BE2C (cell line): ENCODE results near the gene CMTM7.

Experiments
- DNase-seq: peaks from one replicate; pipeline ENCODE4 v3.0.0-alpha.2; 2020
- H3K27me3 ChIP-seq: fragments of 250-450 bp; sonication (Bioruptor Pico); 2 replicates; pipeline ENCODE4 v1.5.1; 2020; ENCODE audit warnings: mild to moderate bottlenecking
- H3K36me3 ChIP-seq: fragments of 250-450 bp; sonication (Bioruptor Pico); 2 replicates; pipeline ENCODE4 v1.5.1; 2020; ENCODE audit warnings: mild to moderate bottlenecking
- H3K4me1 ChIP-seq: fragments of 250-450 bp; sonication (Bioruptor Pico); 2 replicates; pipeline ENCODE4 v1.5.1; 2020
- H3K4me3 ChIP-seq: 2 replicates; pipeline ENCODE4 v1.5.1; 2011; ENCODE audit warnings: low read depth, low read length
- H3K9me3 ChIP-seq: fragments of 250-450 bp; sonication (Bioruptor Pico); 2 replicates; pipeline ENCODE4 v1.5.1; 2020
- CTCF ChIP-seq: IDR thresholded peaks from 2 replicates; pipeline ENCODE4 v1.5.1; 2012; ENCODE audit warnings: mild to moderate bottlenecking, low read depth, low read length

The CMTM7 gene

GRCh38 chr3:32371461-32372212 is 20.0 kb upstream of the CMTM7 start:
- Histone ChIP-seq H3K36me3 (no peaks in the 10 kb centered on the region), H3K9me3 (no peaks in the 10 kb centered on the region), H3K4me1 (no peaks in the 10 kb centered on the region), H3K27me3 (no peaks in the 10 kb centered on the region), H3K4me3 (no peak overlapping the region)
- no peak for DNase-seq
- no peak for TF ChIP-seq CTCF

GRCh38 chr3:32372213-32372490 is 19.5 kb upstream of the CMTM7 start:
- TF ChIP-seq CTCF, result no peak
- DNase-seq, result no peak
- H3K4me3 ChIP-seq, result no peak overlapping the region

GRCh38 chr3:32373276-32373675 is 18.4 kb upstream of the CMTM7 start:
- no peak overlapping the region for H3K4me3 ChIP-seq
- no peaks in the 10 kb centered on the region for H3K4me1 ChIP-seq
- no peaks in the 10 kb centered on the region for H3K36me3 ChIP-seq
- TF ChIP-seq CTCF, result no peak
- no peaks in the 10 kb centered on the region for H3K27me3 ChIP-seq
- no peak for DNase-seq
- H3K9me3 ChIP-seq, result no peaks in the 10 kb centered on the region

More at GRCh38 chr3:32372213-32372490, 19.5 kb upstream of the CMTM7 start:
- Histone ChIP-seq H3K36me3 (no peaks in the 10 kb centered on the region), H3K4me1 (no peaks in the 10 kb centered on the region), H3K27me3 (no peaks in the 10 kb centered on the region), H3K9me3 (no peaks in the 10 kb centered on the region)

GRCh38 chr3:32373844-32374243 is 17.8 kb upstream of the CMTM7 start:
- no peak for TF ChIP-seq CTCF
- peak; percentile 13 for DNase-seq
- H3K36me3 ChIP-seq, result no peaks in the 10 kb centered on the region
- no peaks in the 10 kb centered on the region for H3K9me3 ChIP-seq
- H3K4me3 ChIP-seq, result no peak overlapping the region
- H3K27me3 ChIP-seq, result no peaks in the 10 kb centered on the region
- no peaks in the 10 kb centered on the region for H3K4me1 ChIP-seq

- TF ChIP-seq CTCF, result peak; percentile 56
- Histone ChIP-seq H3K36me3 (no peaks in the 10 kb centered on the region), H3K4me1 (no peaks in the 10 kb centered on the region), H3K9me3 (no peaks in the 10 kb centered on the region), H3K4me3 (no peak overlapping the region), H3K27me3 (no peaks in the 10 kb centered on the region)
- DNase-seq, result peak; percentile 53
Measured at GRCh38 chr3:32374788-32375595, 16.7 kb upstream of the CMTM7 start.

- no peak for DNase-seq
- TF ChIP-seq CTCF, result no peak
- no peaks in the 10 kb centered on the region for H3K36me3 ChIP-seq
- H3K9me3 ChIP-seq, result no peaks in the 10 kb centered on the region
- H3K4me3 ChIP-seq, result no peak overlapping the region
- no peaks in the 10 kb centered on the region for H3K4me1 ChIP-seq
- no peaks in the 10 kb centered on the region for H3K27me3 ChIP-seq
Measured at GRCh38 chr3:32375596-32375930, 16.1 kb upstream of the CMTM7 start.
